Measurements from ENCODE around the gene KATNAL2.

GRCh38 chr18:47151439-47151838 is 234.0 kb downstream of the KATNAL2 start:
- TF ChIP-seq GATA2 (IDR thresholded peaks at IDR 0.05; ENCODE audit: low read depth, low read length) = no peak
- no peak for TF ChIP-seq GATA3 (IDR thresholded peaks at IDR 0.05; ENCODE audit: low read depth, low read length)
